ENCODE results near the gene COL20A1. TPM values are rescaled to one million over a fixed set of nuclear protein-coding genes. Genes with fewer than 3 reads are reported as not detected.

COL20A1 gene
- total RNA-seq, 1 donor from 2014 or later = 0.14 TPM

GRCh38 chr20:63307538-63308217, 14.7 kb downstream of the COL20A1 start:
- DNase-seq (ENCODE audit: low spot score) = no peak

GRCh38 chr20:63308218-63308911, 15.4 kb downstream of the COL20A1 start:
- DNase-seq (ENCODE audit: low spot score) = no peak

DNA sequence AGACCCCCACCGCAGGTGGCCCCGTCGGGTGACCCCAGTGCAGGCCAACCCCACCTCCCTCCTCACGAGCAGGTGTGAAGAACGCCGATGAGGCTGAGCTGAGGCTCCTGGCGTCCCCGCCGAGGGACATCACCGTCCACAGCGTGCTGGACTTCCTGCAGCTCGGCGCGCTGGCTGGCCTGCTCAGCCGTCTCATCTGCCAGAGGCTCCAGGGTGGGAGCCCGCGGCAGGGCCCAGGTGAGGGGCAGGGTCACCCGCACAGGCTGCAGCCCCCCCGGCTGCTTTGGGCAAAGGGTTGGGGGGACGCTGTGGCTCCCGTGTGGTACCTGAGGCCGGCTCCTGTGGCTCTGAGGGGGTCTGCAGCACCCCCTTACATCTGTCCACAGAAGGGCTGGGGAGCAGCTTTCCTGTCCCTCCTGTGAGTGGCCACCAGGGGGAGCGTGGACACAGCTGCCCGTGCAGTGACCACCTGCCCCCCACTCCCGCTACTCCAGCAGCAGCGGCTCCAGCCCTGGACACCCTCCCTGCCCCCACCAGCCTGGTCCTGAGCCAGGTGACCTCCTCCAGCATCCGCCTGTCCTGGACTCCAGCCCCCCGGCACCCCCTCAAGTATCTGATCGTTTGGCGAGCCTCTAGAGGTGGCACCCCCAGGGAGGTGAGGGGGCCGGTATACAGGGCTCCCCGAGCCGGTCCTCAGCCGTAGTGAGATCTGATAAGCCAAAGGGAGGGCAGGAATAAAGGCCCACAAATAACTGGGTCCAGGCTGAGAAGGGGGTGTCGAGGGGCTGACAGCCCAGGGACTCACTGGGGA, 16.5 kb downstream of the COL20A1 start:
- DNase-seq (ENCODE audit: low spot score) = no peak

- DNase-seq (ENCODE audit: low spot score) = no peak
Measured at GRCh38 chr20:63310265-63310991, 17.4 kb downstream of the COL20A1 start.

DNA sequence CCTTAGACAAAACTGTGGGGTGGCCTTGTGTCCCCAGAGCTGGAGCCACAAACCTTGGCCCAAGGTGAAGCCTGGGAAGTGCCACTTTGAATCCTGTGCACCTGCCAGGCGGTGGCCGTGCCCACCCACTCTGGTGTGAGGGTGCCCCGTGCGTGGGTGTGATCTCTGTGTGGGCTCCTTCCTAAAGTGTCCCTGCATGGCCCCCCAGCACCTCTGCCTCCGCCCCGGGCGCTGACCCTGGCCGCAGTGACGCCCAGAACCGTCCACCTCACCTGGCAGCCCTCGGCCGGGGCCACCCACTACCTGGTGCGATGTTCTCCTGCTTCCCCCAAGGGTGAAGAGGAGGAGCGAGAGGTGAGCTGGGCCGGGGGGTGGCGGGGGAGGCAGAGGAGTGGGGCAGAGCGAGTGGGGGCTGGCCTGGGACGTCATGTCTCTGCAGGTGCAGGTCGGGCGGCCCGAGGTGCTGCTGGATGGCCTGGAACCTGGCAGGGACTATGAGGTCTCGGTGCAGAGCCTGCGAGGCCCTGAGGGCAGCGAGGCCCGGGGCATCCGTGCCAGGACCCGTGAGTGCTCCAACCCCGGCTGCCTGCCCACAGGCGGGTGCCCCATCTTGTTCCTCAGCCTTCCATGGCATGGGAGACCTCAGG, 18.3 kb downstream of the COL20A1 start:
- DNase-seq (ENCODE audit: low spot score) = no peak

DNA sequence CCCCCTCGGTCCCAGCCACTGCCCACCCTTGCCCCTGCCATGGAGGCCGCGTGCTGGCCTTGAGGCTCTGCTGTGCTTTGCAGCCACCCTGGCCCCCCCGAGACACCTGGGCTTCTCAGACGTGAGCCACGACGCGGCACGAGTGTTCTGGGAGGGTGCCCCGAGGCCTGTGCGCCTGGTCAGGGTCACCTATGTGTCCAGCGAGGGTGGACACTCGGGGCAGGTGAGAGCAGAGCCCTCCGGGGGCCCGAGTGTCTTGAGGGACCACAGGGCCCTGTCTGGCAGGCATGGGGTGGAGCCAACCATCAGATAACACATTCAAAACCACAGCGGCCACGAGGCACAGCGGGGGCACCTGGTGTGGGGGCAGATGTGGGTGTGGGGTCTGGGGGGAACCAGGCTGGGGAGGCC, 18.9 kb downstream of the COL20A1 start:
- DNase-seq (ENCODE audit: low spot score) = no peak

DNA sequence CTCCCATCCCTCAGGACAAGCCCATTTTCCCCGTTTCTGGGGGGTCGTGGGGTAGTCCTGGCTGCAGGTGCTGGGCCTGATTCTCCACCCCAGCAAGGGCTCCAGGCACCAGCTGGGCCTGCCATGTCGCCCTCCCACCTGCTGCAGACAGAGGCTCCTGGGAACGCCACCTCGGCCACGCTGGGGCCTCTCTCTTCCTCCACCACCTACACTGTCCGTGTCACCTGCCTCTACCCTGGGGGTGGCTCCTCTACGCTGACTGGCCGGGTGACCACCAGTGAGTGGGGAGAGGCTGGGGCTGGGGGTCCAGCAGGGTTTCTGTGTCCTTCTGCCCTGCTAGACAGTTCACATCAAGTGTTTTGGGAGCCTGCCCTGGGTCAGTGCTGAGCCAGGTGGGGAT, 19.3 kb downstream of the COL20A1 start:
- DNase-seq (ENCODE audit: low spot score) = no peak

- no peak for DNase-seq (ENCODE audit: low spot score)
Measured at GRCh38 chr20:63312690-63313348, 19.8 kb downstream of the COL20A1 start.

DNA sequence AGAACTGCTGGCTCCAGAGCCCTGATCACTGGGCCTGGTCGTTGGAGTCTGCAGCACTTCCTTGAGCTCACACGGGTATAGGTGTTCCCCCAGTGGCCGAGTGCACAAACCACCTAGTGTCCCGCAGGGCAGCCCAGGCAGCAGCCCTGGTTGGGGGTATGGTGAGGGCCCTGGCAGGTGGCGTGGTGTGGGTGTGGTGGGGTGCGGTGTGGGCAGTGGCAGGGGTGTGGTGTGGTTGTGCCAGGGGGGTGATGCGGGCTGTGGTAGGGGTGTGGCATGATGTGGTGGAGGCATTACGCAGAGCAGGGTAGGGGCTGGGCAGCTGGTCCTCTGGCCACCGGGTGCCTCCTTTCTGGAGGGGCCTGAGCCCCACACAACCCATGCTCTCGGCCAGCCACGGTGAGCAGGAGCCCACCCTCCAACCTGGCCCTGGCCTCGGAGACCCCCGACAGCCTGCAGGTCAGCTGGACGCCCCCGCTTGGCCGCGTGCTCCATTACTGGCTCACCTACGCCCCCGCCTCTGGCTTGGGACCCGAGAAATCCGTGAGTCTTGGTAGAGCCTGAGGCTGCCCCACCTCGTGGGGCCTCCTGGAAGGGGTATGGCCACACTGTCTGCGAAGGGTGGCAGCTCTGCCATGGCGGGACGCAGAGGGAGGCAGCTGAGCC, 20.5 kb downstream of the COL20A1 start:
- DNase-seq (ENCODE audit: low spot score) = no peak

DNA sequence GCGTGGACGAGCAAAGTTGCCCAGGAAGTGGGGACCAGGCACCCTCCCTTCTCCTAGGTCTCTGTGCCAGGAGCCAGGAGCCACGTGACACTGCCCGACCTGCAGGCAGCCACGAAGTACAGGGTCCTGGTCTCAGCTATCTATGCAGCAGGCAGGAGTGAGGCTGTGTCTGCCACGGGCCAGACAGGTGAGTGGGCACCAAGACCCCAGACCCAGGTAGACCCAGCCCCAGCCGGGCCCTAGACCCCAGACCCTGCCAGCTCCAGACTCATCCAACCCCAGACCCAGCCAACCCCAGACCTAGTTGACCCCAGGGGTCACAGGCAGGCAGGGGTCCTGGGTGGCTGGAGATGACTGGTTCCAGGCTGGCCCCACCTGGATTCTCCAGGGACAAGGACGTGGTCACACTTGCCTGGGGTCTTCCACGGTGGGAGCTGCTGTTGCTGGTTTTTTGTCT, 21.1 kb downstream of the COL20A1 start:
- no peak for DNase-seq (ENCODE audit: low spot score)

GRCh38 chr20:63314566-63315239, 21.7 kb downstream of the COL20A1 start:
- no peak for DNase-seq (ENCODE audit: low spot score)

DNA sequence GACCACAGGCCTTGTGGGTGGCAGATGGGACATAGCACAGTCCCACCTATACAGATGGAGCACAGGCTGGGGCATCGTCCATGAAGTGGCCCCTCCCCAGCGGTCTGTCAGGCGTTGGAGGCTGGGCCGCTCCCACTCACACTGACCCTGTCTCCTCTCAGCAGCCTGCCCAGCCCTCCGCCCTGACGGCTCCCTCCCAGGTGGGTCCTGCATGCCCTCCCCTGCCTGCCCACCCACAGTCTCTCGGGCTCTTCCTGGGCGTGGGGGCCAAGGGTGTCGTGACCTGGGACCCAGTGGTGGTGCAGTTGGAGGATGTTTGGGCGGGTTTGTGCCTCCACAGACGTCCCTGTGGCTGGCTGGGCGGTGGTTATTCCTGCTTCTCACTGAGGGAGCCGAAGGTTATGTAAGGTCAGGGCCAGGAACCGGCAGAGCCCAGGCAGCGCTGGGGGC, 22.3 kb downstream of the COL20A1 start:
- DNase-seq (ENCODE audit: low spot score) = no peak

DNA sequence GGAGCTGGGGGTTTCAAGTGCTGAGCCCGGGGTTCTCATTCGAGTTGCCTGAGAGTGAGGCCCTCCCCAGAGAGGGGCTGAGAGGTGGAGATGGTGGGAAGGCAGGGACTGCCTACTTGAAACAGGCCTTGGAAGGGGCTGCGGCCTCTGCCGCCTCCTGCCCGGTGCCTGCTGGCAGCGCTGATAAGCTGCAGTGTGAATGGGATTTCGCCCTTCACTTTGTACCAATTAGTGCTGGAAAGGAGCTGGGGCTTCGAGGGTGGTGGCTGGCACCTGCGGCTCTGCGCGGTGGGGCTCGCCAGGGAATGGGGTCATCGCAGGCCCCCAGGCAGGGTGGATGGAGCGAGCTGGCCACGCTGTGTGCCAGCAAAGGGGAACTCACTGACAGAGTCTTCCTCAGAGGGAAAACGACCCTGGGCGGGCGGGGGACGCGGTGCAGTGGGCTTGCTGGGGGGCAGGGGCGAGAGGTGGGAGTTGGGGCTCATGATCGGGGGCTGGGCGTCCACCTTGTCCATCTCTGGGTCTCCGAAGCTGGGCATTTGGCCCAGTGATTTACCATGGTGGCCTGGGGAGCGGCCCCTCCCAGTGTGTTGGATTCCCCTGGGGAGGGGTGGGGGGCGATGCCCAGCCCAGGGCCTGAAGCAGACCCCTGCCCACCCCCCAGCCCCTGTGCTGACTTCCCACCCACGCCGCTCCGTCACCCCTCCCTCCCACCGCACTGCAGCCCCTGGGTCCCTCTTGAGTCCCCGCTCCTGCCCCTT, 22.9 kb downstream of the COL20A1 start:
- no peak for DNase-seq (ENCODE audit: low spot score)

DNA sequence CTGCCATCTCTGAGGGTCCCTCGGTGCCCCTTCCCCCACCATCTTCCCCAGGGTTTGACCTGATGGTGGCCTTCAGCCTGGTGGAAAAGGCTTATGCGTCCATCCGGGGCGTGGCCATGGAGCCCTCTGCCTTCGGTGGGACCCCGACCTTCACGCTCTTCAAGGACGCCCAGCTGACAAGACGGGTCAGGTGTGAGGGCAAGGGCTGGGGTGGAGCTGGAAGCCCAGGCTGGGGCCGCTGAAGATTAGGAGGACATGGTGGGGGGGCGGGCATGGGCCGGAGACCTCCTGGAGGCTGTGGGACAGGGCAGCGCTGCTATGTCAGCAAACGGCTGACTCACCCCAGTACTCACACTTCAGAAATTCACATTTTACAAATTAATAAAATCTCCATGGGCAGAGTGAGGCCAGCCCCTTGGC, 23.5 kb downstream of the COL20A1 start:
- DNase-seq (ENCODE audit: low spot score) = no peak

DNA sequence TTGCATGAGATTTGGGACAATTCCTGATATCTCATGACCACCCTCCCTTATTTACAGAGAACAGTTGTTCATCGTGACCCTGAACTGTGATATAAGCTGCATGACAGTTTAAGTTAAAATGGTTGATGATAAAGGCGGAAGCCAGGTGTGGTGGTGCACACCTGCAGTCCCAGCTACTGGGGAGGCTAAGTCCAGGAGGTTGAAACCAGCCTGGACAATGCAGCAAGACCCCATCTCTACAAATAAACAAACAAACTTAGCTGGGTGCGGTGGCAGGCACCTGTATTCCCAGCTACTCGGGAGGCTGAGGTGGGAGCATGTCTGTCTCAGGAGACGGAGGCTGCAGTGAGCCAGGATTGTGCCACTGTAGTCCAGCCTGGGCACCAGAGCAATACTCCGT, 24.1 kb downstream of the COL20A1 start:
- no peak for DNase-seq (ENCODE audit: low spot score)

DNA sequence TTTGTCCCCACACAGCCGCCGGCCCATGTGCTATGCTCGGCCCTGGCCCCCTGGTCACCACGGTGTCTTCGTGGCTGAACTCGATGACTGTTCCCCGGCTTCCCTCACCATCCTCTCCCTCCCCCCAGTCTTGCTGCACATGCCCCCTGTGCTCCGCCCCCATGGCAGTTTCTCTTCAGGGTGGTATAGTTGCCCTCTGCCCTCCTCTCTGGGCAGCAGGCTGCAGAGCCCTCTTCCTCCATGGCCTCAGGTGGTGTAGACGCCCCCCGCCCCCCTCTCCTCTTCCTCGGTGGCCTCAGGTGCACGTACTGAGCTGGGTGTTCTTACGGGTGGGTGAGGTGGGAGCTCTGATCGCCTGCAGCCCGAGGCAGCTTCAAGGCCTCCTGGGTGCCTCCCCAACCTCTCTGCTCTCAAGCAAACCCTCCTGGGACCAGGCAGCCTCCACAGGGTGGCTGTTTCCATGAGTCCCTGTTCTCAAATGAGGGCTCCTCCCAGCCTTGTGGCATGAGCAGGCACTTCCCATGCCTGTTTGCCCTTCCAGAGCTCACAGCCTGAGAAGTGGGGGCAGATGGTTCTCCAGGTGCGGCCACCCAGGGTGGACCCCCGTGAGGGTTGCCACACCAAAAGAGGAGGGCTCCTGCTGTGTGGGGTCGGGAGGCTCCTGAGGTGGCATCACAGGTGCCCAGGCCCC, 24.8 kb downstream of the COL20A1 start:
- no peak for DNase-seq (ENCODE audit: low spot score)

DNA sequence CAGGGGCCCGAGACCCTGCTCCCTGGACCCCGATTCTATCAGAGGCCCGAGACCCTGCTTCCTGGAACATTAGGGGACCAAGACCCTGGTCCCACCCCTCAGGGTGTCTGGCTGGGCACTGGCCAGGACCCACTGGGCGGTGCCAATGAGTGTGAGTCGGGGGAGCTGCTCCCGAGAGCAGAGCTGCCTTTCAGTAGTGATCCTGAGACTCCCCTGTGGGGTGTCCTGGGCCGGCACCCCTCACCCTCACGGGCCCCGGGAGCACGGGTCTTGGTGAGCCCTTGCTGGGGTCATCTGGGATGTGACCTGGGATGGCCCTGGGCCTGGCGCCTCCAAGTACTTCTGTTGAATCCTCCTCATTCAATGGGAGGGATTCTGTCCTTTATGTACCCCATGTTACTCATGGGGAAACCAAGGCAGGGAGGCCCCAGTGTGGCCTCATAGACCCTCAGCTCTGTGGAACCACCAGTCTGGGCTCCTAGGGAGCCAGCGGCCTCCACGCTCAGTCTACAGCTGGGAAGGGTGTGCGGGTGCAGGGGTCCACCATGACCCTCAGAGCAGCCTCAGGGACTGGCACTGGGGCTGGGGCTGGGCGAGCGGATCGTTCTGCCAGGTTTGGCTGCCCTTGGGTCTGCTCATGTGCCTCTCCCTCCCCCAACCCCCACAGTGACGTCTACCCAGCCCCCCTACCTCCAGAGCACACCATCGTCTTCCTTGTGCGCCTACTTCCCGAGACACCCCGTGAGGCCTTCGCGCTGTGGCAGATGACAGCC, 25.6 kb downstream of the COL20A1 start:
- DNase-seq (ENCODE audit: low spot score) = no peak
